Panc1 (cell line): ENCODE measurements around the gene SLCO2A1. TPM values are rescaled to one million over a fixed set of nuclear protein-coding genes. Genes with fewer than 3 reads are reported as not detected.

Experiments used
- ATAC-seq: fragments of 200-7000 bp; cut with Tn5 transposase; 2 replicates; pipeline ENCODE4 v1.9.1; 2020; ENCODE audit warnings: mild to moderate bottlenecking, moderate library complexity
- BruUV-seq: library from RNA; stranded (reverse); fragments of 400-500 nt; replicated peaks from 2 replicates; lab custom pipeline; 2021; lab: Mats Ljungman, UMichigan
- CTCF ChIA-PET: fragments of 300-600 bp; sonication (Branson Sonifier 250); formaldehyde crosslinking; loops from one replicate; lab custom pipeline; 2022; ENCODE audit warnings: antibody characterized with exemption; lab: Charles Lee
- POLR2A ChIA-PET: fragments of 300-600 bp; sonication (Branson Sonifier 250); formaldehyde crosslinking; loops from one replicate; lab custom pipeline; 2022; ENCODE audit warnings: antibody characterized with exemption; lab: Charles Lee
- DNase-seq: peaks from one replicate; pipeline ENCODE4 v3.0.0-alpha.2; 2010; ENCODE audit warnings: low read depth, low spot score
- H3K27ac ChIP-seq: 2 replicates; pipeline ENCODE4 v1.5.1; 2011; ENCODE audit warnings: mild to moderate bottlenecking, low read length, inconsistent platforms
- H3K27me3 ChIP-seq: fragments of 200-500 bp; sonication (Bioruptor generic); 2 replicates; pipeline ENCODE4 v1.6.0; 2014; ENCODE audit warnings: low read length, inconsistent platforms; ENCODE audit not compliant: control insufficient read depth, insufficient read depth
- H3K36me3 ChIP-seq: fragments of 200-500 bp; sonication (Bioruptor generic); 2 replicates; pipeline ENCODE4 v1.5.1; 2014; ENCODE audit warnings: inconsistent platforms, mild to moderate bottlenecking, low read length, moderate library complexity; ENCODE audit not compliant: control insufficient read depth, insufficient read depth
- H3K4me1 ChIP-seq: 2 replicates; pipeline ENCODE4 v1.5.1; 2011; ENCODE audit warnings: inconsistent platforms, mild to moderate bottlenecking, low read length, moderate library complexity; ENCODE audit not compliant: control insufficient read depth, insufficient read depth
- H3K4me3 ChIP-seq, 2 experiments: 2 replicates each; pipeline ENCODE4 v1.5.1; 2011 to 2012; ENCODE audit warnings: low read depth in 2 of 2, low read length in 2 of 2, mild to moderate bottlenecking in 2 of 2, inconsistent platforms in 1 of 2, moderate library complexity in 1 of 2
- H3K9me3 ChIP-seq: fragments of 200-500 bp; sonication (Bioruptor generic); 2 replicates; pipeline ENCODE4 v1.5.1; 2014; ENCODE audit warnings: low read depth, mild to moderate bottlenecking, inconsistent platforms, low read length, moderate library complexity; ENCODE audit not compliant: control insufficient read depth, insufficient read depth
- CTCF ChIP-seq: fragments of 450-650 bp; IDR thresholded peaks from 2 replicates; pipeline ENCODE4 v1.5.1; 2017; ENCODE audit warnings: mild to moderate bottlenecking
- POLR2AphosphoS5 ChIP-seq: IDR thresholded peaks from 2 replicates; pipeline ENCODE4 v1.6.1; 2012; ENCODE audit warnings: mild to moderate bottlenecking, low read depth, low read length, moderate library complexity
- REST ChIP-seq, 2 experiments: IDR thresholded peaks; 2 replicates each; pipeline ENCODE4 v1.6.1; 2011 to 2012; ENCODE audit warnings: low read depth in 2 of 2, control low read depth in 1 of 2, low read length in 1 of 2, mild to moderate bottlenecking in 1 of 2, moderate library complexity in 1 of 2; ENCODE audit not compliant: insufficient read depth in 1 of 2
- SIN3A ChIP-seq: IDR thresholded peaks from 2 replicates; pipeline ENCODE4 v1.6.1; 2012; ENCODE audit warnings: low read depth, mild to moderate bottlenecking, low read length, moderate library complexity, borderline replicate concordance; ENCODE audit not compliant: insufficient read depth
- TCF7L2 ChIP-seq: IDR thresholded peaks from 2 replicates; pipeline ENCODE4 v1.6.1; 2011; ENCODE audit warnings: mild to moderate bottlenecking, low read depth, low read length, inconsistent platforms
- in situ Hi-C: cut with HindIII; loops from 2 replicates; pipeline ENCODE4 v1.10.0; 2016; ENCODE audit warnings: low sequenced_read_pairs, low pct_unique_long_range_greater_than_20kb
- intact Hi-C: fragments of 100-400 bp; cut with micrococcal nuclease; formaldehyde crosslinking; loops from one replicate; pipeline ENCODE4 v1.10.0; 2022; ENCODE audit not compliant: unreplicated experiment
- total RNA-seq: library from RNA; stranded (reverse); gene quantifications from one replicate; pipeline ENCODE4 v1.2.1, GENCODE V29; 2021; ENCODE audit not compliant: unreplicated experiment

SLCO2A1 gene
- total RNA-seq, 1 experiment from 2014 or later: 0.62 TPM

GRCh38 chr3:133934073-133934970 lies 95.4 kb downstream of the SLCO2A1 start:
- DNase-seq (no peak), ATAC-seq (no peak)
- H3K27ac ChIP-seq: no peak overlapping the region
- ChIA-PET POLR2A (interaction anchor here (0.5 kb wide), 1 partner anchor 194 kb away, joined by 7 read pairs; no protein-coding TSS in a partner anchor), CTCF (no interaction called here)
- no peaks in the 10 kb centered on the region for H3K27me3 ChIP-seq
- TF ChIP-seq TCF7L2 (no peak), CTCF (no peak), POLR2AphosphoS5 (no peak), REST (IDR thresholded peaks at IDR 0.05; ENCODE audit: insufficient read depth in 1 of 2, low read depth in 2 of 2, low read length in 1 of 2) (no peak), SIN3A (no peak)
- in situ Hi-C loops (no loop called here), intact Hi-C loops (loop anchor here (5.0 kb wide), 2 partner anchors 128 to 278 kb away; no protein-coding TSS in a partner anchor)
- H3K36me3 ChIP-seq: no peaks in the 10 kb centered on the region
- H3K9me3 ChIP-seq: no peaks in the 10 kb centered on the region
- no TSS peak for BruUV-seq
- H3K4me3 ChIP-seq: no peak overlapping the region
- H3K4me1 ChIP-seq: peaks cover 8% of the 10 kb centered on the region; the same call in 1 of the 2 replicates

- no TSS peak for BruUV-seq
- CTCF ChIA-PET: interaction anchor here (0.8 kb wide), 1 partner anchor 366 kb away, joined by 6 read pairs; no protein-coding TSS in a partner anchor
- no peaks in the 10 kb centered on the region for H3K27me3 ChIP-seq
- ATAC-seq (no peak), DNase-seq (no peak)
- no peaks in the 10 kb centered on the region for H3K9me3 ChIP-seq
- POLR2A ChIA-PET: no interaction called here
- TF ChIP-seq REST (IDR thresholded peaks at IDR 0.05; ENCODE audit: insufficient read depth in 1 of 2, low read depth in 2 of 2, low read length in 1 of 2) (no peak), POLR2AphosphoS5 (no peak), CTCF (no peak), SIN3A (no peak), TCF7L2 (no peak)
- H3K36me3 ChIP-seq: no peaks in the 10 kb centered on the region
- in situ Hi-C loops: no loop called here
- peaks cover 2% of the 10 kb centered on the region; the same call in 1 of the 2 replicates for H3K4me1 ChIP-seq
- intact Hi-C loops: loop anchor here (5.0 kb wide), 2 partner anchors 129 to 279 kb away; no protein-coding TSS in a partner anchor
- H3K27ac ChIP-seq: no peak overlapping the region
- no peak overlapping the region for H3K4me3 ChIP-seq
Observed at GRCh38 chr3:133933097-133934024, 96.4 kb downstream of the SLCO2A1 start.
